ACC112 (cell line): Measurements from ENCODE around the gene EBPL.

Experiments used
- H2AFZ ChIP-seq: fragments of 200-600 bp; sonication (generic); one replicate; pipeline ENCODE4 v1.6.0; 2017; ENCODE audit warnings: antibody characterized with exemption, low read length; ENCODE audit not compliant: unreplicated experiment
- H3K27ac ChIP-seq: fragments of 200-600 bp; sonication (generic); 2 replicates; pipeline ENCODE4 v1.5.1; 2014; ENCODE audit warnings: low read depth, mild to moderate bottlenecking, antibody characterized with exemption, low read length, moderate library complexity
- H3K27me3 ChIP-seq: fragments of 200-600 bp; sonication (generic); 2 replicates; pipeline ENCODE4 v1.6.1; 2014; ENCODE audit warnings: mild to moderate bottlenecking, antibody characterized with exemption, low read length, moderate library complexity, mixed read lengths; ENCODE audit not compliant: insufficient read depth
- H3K36me3 ChIP-seq: fragments of 200-600 bp; sonication (generic); 2 replicates; pipeline ENCODE4 v1.6.1; 2016; ENCODE audit warnings: mild to moderate bottlenecking, antibody characterized with exemption, low read length, moderate library complexity, mixed read lengths; ENCODE audit not compliant: insufficient read depth
- H3K4me1 ChIP-seq: fragments of 200-600 bp; sonication (generic); one replicate; pipeline ENCODE4 v1.6.1; 2016; ENCODE audit warnings: low read length, mixed read lengths; ENCODE audit not compliant: insufficient read depth, unreplicated experiment, control insufficient read depth
- H3K4me3 ChIP-seq: fragments of 200-600 bp; sonication (generic); 2 replicates; pipeline ENCODE4 v1.5.1; 2014; ENCODE audit warnings: mild to moderate bottlenecking, low read depth, low read length
- H3K79me2 ChIP-seq: fragments of 200-600 bp; sonication (generic); one replicate; pipeline ENCODE4 v1.6.0; 2016; ENCODE audit warnings: low read length; ENCODE audit not compliant: control insufficient read depth, unreplicated experiment, insufficient read depth

The EBPL gene

GRCh38 chr13:49649963-49650312 is 41.3 kb downstream of the EBPL start:
- Histone ChIP-seq H3K36me3 (no peaks in the 10 kb centered on the region), H3K4me1 (peaks cover 8% of the 10 kb centered on the region), H2AFZ (no peak overlapping the region), H3K27ac (no peak overlapping the region), H3K4me3 (no peak overlapping the region), H3K79me2 (no peaks in the 10 kb centered on the region), H3K27me3 (no peaks in the 10 kb centered on the region)

- Histone ChIP-seq H2AFZ (no peak overlapping the region), H3K4me1 (peaks cover 8% of the 10 kb centered on the region), H3K27ac (no peak overlapping the region), H3K79me2 (no peaks in the 10 kb centered on the region), H3K36me3 (no peaks in the 10 kb centered on the region), H3K27me3 (no peaks in the 10 kb centered on the region), H3K4me3 (no peak overlapping the region)
These were observed 41.9 kb downstream of the EBPL start for GRCh38 chr13:49649244-49649962.

GRCh38 chr13:49646688-49647087 is 44.6 kb downstream of the EBPL start:
- Histone ChIP-seq H3K79me2 (no peaks in the 10 kb centered on the region), H2AFZ (no peak overlapping the region), H3K36me3 (no peaks in the 10 kb centered on the region), H3K4me1 (peaks cover 12% of the 10 kb centered on the region), H3K27me3 (no peaks in the 10 kb centered on the region), H3K27ac (no peak overlapping the region), H3K4me3 (no peak overlapping the region)

- no peaks in the 10 kb centered on the region for H3K36me3 ChIP-seq
- H2AFZ ChIP-seq: no peak overlapping the region
- H3K27ac ChIP-seq: no peak overlapping the region
- peaks cover 16% of the 10 kb centered on the region for H3K4me1 ChIP-seq
- H3K27me3 ChIP-seq: no peaks in the 10 kb centered on the region
- H3K79me2 ChIP-seq: no peaks in the 10 kb centered on the region
- H3K4me3 ChIP-seq: no peak overlapping the region
These were observed 45.8 kb downstream of the EBPL start for GRCh38 chr13:49645451-49645850.

- Histone ChIP-seq H3K79me2 (no peaks in the 10 kb centered on the region), H2AFZ (no peak overlapping the region), H3K27ac (no peak overlapping the region), H3K36me3 (no peaks in the 10 kb centered on the region), H3K4me3 (no peak overlapping the region), H3K27me3 (no peaks in the 10 kb centered on the region), H3K4me1 (peaks cover 8% of the 10 kb centered on the region)
These were observed 48.1 kb downstream of the EBPL start for GRCh38 chr13:49643035-49643646.

GRCh38 chr13:49641801-49642291 is 49.4 kb downstream of the EBPL start:
- H2AFZ ChIP-seq: peak overlapping the region; percentile 55
- H3K4me3 ChIP-seq: no peak overlapping the region
- H3K27me3 ChIP-seq: no peaks in the 10 kb centered on the region
- H3K36me3 ChIP-seq: no peaks in the 10 kb centered on the region
- H3K4me1 ChIP-seq: peaks cover 8% of the 10 kb centered on the region
- peak overlapping the region; percentile 36 for H3K27ac ChIP-seq
- H3K79me2 ChIP-seq: no peaks in the 10 kb centered on the region

- H3K27ac ChIP-seq: no peak overlapping the region
- no peaks in the 10 kb centered on the region for H3K27me3 ChIP-seq
- no peak overlapping the region for H2AFZ ChIP-seq
- no peaks in the 10 kb centered on the region for H3K36me3 ChIP-seq
- peaks cover 11% of the 10 kb centered on the region for H3K4me1 ChIP-seq
- no peak overlapping the region for H3K4me3 ChIP-seq
- H3K79me2 ChIP-seq: no peaks in the 10 kb centered on the region
These were observed 52.6 kb downstream of the EBPL start for GRCh38 chr13:49638744-49639072.

- no peaks in the 10 kb centered on the region for H3K36me3 ChIP-seq
- no peaks in the 10 kb centered on the region for H3K27me3 ChIP-seq
- H2AFZ ChIP-seq: no peak overlapping the region
- peaks cover 11% of the 10 kb centered on the region for H3K4me1 ChIP-seq
- no peak overlapping the region for H3K27ac ChIP-seq
- no peak overlapping the region for H3K4me3 ChIP-seq
- no peaks in the 10 kb centered on the region for H3K79me2 ChIP-seq
These were observed 53.1 kb downstream of the EBPL start for GRCh38 chr13:49638030-49638743.

- Histone ChIP-seq H3K79me2 (no peaks in the 10 kb centered on the region), H3K27ac (no peak overlapping the region), H3K4me1 (peaks cover 8% of the 10 kb centered on the region), H3K36me3 (no peaks in the 10 kb centered on the region), H3K4me3 (no peak overlapping the region), H3K27me3 (no peaks in the 10 kb centered on the region), H2AFZ (no peak overlapping the region)
These were observed 54.6 kb downstream of the EBPL start for GRCh38 chr13:49636705-49637104.

- Histone ChIP-seq H3K27me3 (no peaks in the 10 kb centered on the region), H2AFZ (no peak overlapping the region), H3K27ac (no peak overlapping the region), H3K36me3 (no peaks in the 10 kb centered on the region), H3K4me1 (peaks cover 3% of the 10 kb centered on the region), H3K4me3 (no peak overlapping the region), H3K79me2 (no peaks in the 10 kb centered on the region)
These were observed 55.5 kb downstream of the EBPL start for GRCh38 chr13:49635599-49636433.
